Activated CD4-positive, alpha-beta T cell treated with anti-CD3 and anti-CD28 coated beads for 24 hours (primary cell): Measurements from ENCODE around the gene IFNL3.
"Not testable (repeated sequence)": the region's sequence is repeated elsewhere in the genome, so short reads cannot be mapped to it uniquely, and the experiment has no call there.

Source experiments
- DNase-seq, 2 donors: peaks; one replicate each; pipeline ENCODE4 v3.0.0-alpha.2; 2020; ENCODE audit warnings: low read depth in 2 of 2

The IFNL3 gene

DNA sequence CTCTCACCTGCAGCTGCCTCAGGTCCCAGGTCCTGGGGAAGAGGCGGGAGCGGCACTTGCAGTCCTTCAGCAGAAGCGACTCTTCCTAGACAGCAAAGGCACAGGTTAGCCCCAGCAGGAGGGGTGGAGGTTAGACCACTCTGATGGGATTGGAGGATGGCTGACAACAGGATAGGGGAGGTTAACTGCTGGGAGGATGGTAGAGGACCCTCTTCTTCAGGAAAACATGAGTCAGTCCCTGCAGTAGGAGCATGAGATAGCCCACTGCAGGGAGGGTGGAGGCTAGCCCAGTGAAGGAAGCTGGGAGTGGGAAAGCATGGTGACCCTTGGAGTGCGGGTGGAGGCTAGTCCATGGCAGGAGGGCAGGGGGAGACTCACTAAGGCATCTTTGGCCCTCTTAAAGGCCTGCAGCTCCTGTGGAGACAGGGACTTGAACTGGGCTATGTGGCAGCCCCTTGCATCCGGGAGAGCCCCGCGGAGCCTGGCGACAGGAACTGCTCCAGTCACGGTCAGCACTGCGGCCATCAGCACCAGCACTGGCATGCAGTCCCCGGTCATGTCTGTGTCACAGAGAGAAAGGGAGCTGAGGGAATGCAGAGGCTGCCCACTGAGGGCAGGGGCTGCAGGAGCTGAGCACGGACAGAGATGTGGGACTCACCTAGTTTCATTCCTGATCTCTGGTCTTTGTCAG is at the start of gene IFNL3:
Gene IFNL3 (minus strand): TSS at position 597 of the 691 bp plus-strand sequence. CDS start 39 bp downstream, at position 558.
- not testable (repeated sequence) for DNase-seq

DNA sequence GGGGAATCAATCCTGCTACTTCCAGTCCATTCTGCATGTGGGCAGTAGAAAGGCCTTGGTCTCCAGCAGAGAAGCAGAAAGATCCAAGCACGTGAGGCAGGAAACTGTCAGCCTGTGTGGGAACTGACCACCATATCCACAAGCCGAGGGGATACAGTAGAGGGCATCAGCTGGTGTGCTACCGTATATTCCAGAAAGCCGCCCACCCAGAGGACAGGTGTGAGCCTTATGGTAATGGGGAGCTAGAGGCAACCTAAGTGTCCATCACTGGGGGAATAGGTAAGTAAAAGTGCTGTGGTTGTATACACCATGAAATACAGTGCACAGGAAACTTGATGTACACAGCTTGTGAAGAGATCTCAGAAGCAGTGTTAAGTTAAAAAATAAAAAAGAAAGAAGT is 48.6 kb upstream of the IFNL3 start:
- DNase-seq = no peak

DNA sequence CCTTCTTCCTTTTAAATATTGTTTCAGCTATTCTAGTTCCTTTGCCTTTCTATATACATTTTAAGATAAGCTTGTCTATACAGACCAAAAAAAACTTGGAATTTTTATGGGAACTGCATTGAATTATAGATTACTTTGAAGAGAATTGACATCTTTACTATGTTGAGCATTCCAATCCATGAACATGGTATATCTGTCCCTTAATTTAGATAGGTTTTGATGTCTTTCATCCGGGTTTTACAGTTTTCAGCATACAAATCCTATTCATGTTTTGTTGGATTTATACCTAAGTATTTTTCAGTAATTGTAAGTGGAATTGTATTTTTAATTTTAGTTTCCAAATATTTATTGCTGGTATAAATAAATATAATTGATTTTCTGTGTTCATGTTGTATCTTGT is 39.2 kb upstream of the IFNL3 start:
- no peak for DNase-seq

DNA sequence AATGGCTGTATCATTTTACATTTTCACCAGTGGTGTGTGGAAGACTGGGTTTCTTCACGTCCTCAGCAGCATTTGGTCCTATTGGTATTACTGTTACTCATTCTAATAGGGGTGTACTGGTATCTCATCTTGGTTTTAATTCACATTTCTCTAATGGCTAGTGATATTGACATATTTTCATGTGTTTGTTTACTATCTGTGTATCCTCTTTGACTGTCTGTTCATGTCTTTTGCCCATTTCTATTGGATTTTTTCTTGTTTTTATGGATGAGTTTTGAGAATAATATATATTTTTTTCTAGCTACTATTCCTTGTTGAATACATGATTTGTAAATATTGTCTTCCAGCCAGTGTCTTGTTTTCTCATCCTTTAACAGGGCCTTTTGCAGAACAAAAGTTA is 37.2 kb upstream of the IFNL3 start:
- no peak for DNase-seq

DNA sequence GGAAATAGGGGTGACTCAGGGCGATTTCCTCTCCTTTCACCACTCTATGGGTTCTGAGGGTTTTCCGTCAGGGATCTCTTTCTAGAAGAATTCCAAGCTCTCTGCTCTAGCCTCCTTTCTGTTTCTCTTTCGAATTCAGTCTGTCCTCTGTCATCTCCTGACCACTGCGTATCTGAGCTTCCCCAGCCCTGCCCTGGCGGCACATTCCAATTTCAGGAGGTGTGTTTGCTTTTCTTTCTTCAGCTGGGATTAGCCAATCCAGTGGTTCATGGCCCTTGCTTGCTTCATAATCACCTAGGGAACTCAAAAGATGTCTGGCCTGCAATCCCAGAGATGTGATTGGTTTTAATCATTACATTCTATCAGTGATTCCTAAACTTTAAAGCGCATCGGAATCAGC is 32.8 kb upstream of the IFNL3 start:
- no peak for DNase-seq

DNA sequence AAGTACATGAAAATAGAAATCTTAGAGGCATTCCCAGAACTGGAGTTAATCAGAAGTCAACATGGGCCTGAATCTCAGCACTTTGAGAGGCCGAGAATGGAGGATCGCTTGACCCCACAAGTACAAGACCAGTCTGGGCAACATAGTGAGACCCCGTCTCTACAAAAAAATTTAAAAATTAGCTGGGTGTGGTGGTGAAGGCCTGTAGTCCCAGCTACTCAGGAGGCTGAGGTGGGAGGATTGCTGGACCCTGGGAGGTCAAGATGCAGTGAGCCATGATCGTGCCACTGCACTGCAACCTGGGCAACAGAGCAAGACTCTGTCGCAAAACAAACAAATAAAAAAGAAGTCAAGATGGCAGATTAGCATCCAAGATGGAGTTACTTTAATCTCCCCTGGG is 31.9 kb upstream of the IFNL3 start:
- no peak for DNase-seq

DNA sequence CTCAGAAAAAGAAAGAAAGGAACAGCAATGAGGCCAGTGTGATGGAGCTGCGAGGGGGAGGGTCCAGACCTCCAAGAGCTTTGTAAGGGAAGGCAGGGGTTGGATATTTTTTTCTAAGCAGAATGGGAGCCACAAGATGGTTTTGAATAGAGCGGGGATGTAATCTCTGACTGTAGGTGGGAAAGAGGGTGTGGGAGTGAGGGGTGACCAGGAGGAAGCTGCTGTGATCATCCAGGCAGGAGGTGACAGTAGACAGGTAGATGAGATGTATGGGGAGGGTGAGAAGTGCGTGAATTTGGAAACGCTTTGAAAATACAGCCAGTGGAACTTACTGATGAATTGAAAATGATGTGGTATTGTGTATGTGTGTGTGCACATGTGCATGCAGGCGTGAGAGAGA is 30.8 kb upstream of the IFNL3 start:
- no peak for DNase-seq

DNA sequence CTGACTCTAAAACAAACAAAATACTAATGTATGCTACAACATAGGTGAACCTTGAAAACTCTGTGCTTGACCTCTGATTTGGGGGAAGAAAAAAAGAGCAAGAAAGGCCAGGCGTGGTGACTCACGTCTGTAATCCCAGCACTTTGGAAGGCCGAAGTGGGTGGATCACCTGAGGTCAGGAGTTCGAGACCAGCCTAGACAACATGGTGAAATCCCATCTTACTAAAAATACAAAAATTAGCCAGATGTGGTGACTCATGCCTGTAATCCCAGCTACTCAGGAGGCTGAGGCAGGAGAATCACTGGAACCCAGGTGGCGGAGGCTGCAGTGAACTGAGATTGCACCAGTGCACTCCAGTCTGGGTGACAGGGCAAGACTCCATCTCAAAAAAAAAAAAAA is 29.1 kb upstream of the IFNL3 start:
- DNase-seq = not testable (repeated sequence)

DNA sequence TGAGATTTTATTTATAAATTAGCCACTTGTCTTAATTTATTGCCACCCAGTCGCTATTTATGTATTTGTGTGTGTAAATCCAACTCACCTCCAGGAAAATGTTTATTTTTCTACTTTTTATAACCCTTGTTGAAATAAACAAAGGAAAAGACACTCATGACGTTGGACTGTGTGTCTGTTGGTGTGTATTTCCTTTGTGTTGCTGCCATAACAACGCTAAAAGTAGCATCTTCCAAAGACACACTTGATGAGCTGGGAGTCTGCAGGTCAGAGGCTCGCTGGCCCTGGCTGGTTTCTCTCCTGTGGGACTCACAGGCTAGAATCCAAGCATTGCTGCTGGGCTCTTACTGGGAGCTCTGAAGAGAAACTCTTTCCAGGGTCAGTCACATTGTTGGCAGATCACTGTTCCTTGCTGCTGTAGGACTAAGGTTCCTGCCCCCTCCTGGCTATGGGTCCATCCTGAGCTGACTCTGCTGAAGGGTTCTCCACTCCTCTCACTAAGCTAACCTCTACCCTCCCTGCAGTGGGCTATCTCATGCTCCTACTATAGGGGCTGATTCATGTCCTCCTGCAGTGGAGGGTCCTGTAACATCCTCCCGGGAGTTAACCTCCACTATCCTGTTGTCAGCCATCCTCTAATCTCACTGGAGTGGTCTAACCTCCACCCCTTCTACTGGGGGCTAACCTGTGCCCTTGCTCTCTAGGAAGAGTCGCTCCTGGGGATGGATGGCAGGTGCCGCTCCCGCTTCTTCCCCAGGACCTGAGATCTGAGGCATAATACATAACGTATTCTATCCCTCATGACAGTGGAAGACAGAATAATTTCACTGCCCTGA is 25.4 kb upstream of the IFNL3 start:
- no peak for DNase-seq

DNA sequence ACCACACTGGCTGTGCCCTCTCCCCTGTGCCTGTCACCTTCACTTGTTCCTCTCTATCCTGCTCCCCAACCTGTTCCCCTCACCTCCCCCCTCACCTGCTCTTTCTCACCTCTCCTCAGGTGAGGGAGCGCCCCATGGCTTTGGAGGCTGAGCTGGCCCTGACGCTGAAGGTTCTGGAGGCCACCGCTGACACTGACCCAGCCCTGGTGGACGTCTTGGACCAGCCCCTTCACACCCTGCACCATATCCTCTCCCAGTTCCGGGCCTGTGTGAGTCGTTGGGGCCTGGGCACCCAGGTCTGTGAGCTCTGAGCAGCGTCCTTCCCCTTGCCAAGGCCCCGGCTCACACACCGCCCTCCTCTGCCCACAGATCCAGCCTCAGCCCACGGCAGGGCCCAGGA is 24.6 kb upstream of the IFNL3 start:
- not testable (repeated sequence) for DNase-seq

DNA sequence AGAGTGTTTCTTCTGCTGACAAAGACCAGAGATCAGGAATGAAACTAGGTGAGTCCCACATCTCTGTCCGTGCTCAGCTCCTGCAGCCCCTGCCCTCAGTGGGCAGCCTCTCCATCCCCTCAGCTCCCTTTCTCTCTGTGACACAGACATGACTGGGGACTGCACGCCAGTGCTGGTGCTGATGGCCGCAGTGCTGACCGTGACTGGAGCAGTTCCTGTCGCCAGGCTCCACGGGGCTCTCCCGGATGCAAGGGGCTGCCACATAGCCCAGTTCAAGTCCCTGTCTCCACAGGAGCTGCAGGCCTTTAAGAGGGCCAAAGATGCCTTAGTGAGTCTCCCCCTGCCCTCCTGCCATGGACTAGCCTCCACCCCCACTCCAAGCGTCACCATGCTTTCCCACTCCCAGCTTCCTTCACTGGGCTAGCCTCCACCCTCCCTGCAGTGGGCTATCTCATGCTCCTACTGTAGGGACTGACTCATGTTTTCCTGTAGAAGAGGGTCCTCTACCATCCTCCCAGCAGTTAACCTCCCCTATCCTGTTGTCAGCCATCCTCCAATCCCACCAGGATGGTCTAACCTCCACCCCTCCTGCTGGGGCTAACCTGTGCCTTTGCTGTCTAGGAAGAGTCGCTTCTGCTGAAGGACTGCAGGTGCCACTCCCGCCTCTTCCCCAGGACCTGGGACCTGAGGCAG is 23.9 kb upstream of the IFNL3 start:
- not testable (repeated sequence) for DNase-seq

DNA sequence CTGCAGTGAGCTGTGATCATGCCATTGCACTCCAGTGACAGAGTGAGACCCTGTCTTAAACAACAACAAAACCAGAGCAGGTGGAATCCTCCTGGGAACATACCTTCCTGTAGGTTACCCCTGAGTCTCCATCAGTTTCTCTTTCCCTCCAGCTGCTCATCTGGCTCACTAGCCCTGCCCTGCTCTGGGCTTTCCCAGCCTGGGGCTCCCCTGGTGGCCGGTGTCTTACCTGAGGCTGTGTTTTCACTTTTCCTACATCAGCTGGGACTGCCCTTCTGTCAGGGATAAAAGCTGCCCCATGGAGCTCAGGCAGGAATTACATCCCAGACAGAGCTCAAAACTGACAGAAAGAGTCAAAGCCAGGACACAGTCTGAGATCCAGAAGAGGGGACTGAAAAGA is 23.3 kb upstream of the IFNL3 start, which contains the start of gene IFNL2:
Gene IFNL2 (plus strand): TSS at position 312 of the 400 bp plus-strand sequence. CDS start 173 bp downstream, outside the sequence.
- not testable (repeated sequence) for DNase-seq

DNA sequence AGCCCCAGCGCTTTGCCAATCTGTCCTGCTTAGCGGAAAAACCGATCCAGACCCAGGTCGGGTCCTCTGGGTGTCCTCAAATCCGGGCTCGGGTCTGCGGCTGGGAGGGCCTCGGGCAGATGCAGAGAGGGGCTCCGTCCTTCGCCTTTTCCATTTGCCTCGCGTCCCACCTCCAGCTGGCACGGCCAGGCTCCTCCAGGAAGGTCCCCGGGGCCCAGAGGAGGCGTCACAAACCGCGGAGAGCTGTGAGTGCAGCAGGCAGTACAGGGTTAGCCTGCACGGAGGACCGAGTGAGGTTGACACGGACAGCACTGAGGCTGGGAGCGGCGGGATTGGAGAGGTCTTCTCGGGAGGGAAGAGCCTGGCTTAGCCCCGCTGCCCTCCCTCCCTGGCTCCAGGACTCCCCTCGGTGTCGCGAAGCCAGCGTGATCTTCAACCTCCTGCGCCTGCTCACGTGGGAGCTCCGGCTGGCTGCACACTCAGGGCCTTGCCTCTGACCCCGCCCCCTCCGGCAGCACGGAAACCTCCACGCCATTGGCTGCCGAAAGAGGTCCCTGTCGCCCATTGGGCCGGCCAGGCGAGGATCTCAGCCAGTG is 20.6 kb upstream of the IFNL3 start:
- DNase-seq = no peak

DNA sequence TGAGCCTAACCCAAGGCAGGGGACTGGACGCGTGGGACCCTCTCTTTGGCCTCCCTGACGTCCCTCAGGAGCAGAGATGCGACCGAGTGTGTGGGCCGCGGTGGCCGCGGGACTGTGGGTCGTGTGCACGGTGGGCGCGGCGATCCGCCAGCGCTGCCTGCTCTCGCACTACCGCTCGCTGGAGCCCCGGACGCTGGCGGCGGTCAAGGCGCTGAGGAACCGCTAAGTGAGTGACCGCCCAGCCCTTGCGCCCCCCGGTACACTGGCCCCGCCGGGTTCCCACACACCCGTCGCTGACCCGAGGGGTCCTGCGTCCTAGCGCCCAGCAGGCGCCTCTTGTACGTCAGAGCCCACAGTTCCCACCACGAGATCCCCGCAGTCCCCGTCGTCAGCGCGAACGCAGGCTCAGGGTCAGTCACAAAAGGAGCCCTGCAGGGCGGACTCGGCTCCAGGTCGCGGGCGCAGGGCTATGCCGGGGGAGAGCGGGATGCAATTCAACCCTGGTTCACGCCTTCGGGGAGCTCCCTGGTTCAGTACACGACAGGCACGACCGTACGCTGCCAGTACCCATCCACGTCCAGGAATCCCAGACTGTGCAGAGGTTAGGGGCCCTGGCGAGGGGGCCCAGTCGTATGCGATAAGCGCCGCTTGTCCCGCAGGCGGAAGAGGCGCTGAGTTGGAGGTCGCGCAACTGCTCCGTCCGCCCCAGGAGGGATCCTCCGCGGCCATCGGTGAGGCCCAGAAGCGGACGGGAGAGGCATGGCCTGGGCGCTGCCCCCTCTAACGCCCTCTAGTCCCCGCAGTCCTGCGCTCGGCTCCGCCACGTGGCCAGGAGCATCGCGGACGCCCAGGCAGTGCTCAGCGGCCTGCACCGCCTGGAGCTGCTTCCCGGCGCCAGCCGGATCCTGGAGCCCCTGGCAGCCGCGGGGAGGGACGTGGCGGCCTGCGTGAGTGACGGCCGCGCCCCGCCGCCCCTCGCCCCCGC is 19.8 kb upstream of the IFNL3 start:
- no peak for DNase-seq

DNA sequence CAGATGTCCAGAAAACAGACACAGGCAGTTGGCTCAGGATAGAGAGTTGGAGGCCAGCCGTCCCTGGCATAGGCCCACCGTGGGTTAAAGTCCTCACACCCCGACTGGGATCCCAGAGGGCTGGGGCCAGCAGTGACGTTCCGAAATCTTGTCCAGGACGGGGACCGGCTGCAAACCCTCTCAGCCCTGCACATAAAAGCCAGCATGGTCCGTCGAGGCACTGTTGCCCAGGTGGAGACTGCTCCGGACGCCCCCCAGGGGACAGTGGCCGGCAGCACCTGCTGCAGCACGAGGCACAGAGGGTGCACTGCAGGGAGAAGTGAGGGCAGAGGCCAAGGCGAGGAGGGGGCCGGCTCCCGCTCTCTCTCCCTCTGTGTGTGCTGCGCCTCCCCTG is 19.1 kb upstream of the IFNL3 start:
- no peak for DNase-seq

DNA sequence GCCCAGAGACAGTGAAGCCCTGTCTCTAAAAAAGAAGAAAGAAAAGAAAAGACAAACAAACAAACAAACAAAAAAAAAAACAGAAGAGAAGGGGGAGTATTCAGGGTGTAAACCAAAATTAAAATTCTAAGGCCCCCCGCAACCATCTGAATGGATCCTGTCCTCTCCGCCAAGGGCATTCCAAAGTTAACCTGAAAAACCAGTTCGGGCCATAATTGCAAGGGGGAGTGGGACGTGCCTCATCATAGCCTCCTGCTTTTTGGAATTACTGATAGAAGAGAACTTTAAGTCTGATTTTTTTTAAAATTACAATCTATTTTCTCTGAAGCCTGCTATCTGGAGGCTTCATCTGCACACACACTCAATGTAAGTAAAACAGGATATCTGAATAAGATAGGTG is 17.7 kb upstream of the IFNL3 start:
- DNase-seq = no peak

DNA sequence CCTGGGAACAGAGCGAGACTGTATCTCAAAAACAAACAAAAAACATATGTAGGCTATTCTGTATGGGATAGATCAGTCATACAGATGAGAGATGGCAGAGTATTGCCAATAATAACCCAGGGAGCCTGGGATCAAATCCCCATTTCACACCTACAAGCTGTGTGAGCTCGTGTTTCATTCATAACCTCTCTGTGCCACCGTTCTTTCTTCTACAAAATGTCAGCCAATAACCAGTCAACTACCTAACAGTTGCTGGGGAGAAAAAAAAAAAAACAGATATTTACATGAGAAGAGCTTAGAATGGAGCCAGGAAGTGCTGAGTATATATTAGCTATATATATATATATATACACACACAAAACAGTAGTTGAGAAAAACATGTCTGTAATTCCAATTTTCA is 16.9 kb upstream of the IFNL3 start:
- no peak for DNase-seq

DNA sequence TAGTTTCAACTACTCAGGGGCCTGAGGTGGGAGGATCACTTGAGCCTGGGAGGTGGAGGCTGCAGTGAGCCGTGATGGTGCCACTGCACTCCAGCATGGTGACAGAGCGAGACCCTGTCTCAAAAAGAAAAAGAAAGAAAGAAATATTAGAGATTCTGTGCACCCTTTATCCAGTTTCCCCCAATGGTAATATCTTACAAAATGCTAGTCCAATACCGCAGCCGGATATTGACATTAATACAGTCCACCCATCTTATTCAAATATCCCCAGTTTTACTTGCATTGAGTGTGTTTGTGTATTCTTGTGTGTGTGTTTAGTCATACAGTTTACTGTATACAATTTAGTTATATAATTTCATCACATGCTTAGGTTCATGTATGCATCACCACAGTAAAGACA is 12.4 kb upstream of the IFNL3 start:
- no peak for DNase-seq

DNA sequence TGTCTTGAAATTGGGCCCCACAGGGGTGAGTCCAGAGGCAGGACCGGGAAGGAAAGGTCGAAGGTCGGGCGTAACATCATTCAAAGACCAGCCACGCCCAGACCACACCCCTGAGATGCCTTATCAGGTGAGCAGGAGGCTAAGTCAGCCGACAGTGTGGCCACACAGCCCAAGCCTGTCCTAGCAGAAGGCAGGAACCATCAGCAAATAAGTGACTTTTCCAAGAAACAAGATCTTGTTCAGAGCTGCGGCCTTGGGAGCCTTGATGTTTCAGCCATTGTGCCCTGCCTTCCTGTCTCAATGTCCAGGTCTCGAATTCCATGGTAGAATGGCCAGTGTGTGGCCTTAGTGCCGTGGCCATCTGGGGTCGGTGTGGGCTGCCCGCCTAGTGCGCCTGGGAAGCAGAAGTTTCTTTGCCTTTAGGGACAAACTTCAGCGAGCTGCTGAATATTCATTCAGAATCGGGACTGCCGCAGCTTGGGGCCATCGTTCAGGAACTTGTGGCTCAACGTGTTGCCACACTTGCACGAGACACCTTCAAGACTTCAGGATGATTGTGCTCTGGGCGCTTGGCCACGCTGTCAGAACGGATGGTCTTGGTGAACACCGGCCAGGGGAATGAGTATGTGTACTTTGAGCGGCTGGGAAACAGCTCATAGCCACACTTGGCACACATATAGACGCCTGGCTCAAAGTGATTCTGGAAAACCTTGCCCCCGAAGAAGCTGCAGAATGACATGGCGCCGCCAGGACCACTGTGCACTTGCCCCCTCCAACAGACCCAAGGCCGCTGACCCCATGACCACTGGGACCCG is 9.9 kb upstream of the IFNL3 start:
- no peak for DNase-seq
